Measurements from ENCODE around the gene DKK2.

Gene DKK2

DNA sequence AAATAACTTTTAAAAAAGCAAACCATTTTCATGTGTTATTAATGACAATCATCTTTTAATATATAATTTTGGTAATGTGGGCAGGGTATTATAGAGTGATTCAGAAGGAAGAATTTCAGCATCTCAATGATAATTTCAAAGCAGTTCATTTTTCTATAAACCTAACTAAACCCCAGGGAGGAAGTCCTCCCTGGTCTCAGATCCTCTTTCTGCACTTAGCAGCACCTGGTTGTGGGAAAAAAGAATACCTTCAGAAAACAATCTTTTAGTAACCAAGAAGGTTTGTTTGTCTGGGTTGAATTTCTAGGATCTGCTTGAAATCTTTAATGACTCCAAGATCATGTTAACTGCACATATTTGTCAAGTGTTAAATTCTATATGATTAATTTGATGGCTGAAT lies 29.9 kb downstream of the DKK2 start:
- CTCF ChIA-PET: interaction anchor here (1.1 to 1.8 kb wide), 3 partner anchors 12 to 14 kb away, joined by 3 to 5 read pairs (median 3); no protein-coding TSS in a partner anchor
- TF ChIP-seq, protein P1, sequence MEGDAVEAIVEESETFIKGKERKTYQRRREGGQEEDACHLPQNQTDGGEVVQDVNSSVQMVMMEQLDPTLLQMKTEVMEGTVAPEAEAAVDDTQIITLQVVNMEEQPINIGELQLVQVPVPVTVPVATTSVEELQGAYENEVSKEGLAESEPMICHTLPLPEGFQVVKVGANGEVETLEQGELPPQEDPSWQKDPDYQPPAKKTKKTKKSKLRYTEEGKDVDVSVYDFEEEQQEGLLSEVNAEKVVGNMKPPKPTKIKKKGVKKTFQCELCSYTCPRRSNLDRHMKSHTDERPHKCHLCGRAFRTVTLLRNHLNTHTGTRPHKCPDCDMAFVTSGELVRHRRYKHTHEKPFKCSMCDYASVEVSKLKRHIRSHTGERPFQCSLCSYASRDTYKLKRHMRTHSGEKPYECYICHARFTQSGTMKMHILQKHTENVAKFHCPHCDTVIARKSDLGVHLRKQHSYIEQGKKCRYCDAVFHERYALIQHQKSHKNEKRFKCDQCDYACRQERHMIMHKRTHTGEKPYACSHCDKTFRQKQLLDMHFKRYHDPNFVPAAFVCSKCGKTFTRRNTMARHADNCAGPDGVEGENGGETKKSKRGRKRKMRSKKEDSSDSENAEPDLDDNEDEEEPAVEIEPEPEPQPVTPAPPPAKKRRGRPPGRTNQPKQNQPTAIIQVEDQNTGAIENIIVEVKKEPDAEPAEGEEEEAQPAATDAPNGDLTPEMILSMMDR (IDR thresholded peaks at IDR 0.05; ENCODE audit: control extremely low read depth, extremely low read depth, low read depth, missing control alignments): no peak
- DNase-seq (ENCODE audit: extremely low spot score): peak; percentile 10
- POLR2A ChIA-PET: no interaction called here

DNA sequence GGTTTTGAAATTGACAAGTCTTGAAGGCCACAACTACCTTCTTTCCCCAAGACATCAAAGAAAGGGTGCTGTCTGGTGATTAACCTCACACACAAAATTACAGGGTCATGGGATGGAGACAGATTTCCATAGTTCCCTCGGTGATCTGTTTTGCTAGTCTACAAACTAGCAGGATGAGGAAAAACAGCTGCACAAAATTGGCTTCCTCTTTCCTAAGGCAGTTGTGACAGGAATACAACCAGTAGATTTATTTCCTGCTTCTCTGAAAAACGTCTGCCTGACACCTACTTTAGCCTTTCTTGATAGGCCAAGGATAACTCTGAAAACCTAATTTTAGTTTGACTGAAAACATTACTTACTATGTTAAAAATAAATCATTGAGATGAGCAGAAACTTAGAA lies 39.6 kb downstream of the DKK2 start:
- CTCF ChIA-PET: no interaction called here
- POLR2A ChIA-PET: no interaction called here
- DNase-seq (ENCODE audit: extremely low spot score): no peak
- TF ChIP-seq, protein P1 (IDR thresholded peaks at IDR 0.05; ENCODE audit: control extremely low read depth, extremely low read depth, low read depth, missing control alignments): no peak

DNA sequence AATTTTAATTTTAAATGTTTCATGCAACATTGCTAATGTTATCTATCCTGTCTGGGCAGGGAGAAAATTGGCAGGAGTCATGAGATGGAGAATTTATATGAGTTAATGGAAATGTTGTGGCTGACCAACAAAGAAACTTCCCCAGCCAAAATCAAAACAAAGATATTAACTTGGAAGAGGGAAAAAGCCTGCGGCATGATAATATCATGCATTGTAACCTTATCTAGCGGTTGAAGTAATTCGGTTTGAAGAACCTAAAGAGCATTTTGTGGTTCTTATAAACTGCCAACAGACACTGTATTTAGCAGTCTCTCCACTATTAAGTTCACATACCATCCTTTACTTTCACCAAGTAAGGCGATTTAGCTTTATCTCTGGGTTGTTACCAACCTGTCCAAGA lies 42.3 kb downstream of the DKK2 start:
- CTCF ChIA-PET: interaction anchor here (2.4 kb wide), 1 partner anchor 12 kb away, joined by 5 read pairs; no protein-coding TSS in a partner anchor

DNA sequence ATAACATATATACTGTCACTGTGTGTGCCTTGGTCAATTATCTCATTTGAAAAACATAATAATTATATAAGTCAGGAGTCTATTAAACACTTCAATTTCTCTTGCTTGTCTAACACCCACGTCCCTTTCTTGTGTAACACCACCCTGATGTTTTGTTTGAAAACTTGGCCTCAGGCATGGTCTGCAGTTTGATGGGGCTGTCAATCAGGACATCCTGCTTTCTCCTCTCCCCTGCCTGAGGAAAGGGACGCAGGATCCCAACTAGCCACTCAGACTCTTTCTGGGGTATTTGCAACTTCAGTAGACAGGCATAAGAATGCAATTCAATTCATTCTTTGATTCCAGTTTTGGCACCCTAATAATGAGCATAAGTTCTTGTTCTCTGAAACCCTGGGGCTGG lies 48.8 kb downstream of the DKK2 start:
- TF ChIP-seq, protein P1 (IDR thresholded peaks at IDR 0.05; ENCODE audit: control extremely low read depth, extremely low read depth, low read depth, missing control alignments): no peak
- ChIA-PET CTCF (no interaction called here), POLR2A (no interaction called here)
- DNase-seq (ENCODE audit: extremely low spot score): no peak

More for the DNA sequence above, 42.3 kb downstream of the DKK2 start:
- POLR2A ChIA-PET: no interaction called here
- no peak for DNase-seq (ENCODE audit: extremely low spot score)
- TF ChIP-seq, protein P1 (IDR thresholded peaks at IDR 0.05; ENCODE audit: control extremely low read depth, extremely low read depth, low read depth, missing control alignments): no peak

DNA sequence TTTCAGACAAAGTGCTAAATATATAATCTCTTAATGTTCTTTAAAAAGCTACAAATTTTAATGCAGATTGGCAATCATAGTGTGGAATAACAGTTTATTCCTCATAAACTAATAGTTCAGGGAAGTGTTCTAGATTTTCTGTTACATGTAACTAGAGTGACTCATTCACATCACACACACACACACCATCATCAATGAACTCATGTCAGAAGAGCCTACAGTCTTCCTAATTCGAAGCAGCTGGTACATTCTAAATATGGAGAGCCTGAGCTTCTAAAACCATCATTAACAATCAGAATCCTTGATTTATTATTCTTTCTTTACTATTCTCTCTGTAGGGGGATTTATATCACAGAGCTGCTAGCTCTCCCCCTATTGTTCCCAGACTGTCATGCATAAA lies 49.6 kb downstream of the DKK2 start:
- TF ChIP-seq, protein P1 (IDR thresholded peaks at IDR 0.05; ENCODE audit: control extremely low read depth, extremely low read depth, low read depth, missing control alignments): no peak
- ChIA-PET POLR2A (no interaction called here), CTCF (no interaction called here)
- no peak for DNase-seq (ENCODE audit: extremely low spot score)

DNA sequence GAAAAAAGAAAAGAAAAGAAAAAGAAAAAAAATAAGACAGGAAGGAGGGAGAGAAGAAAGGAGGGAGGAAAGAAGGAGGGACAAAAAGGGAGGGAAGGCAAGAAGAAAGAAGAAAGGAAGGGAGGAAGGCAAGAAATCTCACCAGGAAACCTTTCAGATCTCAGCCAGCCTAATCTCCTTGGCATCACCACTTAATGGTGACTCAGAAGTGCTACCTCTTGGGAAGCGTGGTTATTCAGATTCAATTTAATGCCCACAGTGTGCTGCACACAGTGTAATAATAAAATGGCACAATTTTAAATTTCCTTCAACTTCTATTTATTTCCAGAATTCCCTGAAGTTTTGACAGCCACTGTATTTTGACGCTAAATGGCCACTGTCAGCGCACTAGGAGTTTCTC lies 50.3 kb downstream of the DKK2 start:
- TF ChIP-seq, protein P1 (IDR thresholded peaks at IDR 0.05; ENCODE audit: control extremely low read depth, extremely low read depth, low read depth, missing control alignments): no peak
- no peak for DNase-seq (ENCODE audit: extremely low spot score)
- CTCF ChIA-PET: no interaction called here
- POLR2A ChIA-PET: no interaction called here

DNA sequence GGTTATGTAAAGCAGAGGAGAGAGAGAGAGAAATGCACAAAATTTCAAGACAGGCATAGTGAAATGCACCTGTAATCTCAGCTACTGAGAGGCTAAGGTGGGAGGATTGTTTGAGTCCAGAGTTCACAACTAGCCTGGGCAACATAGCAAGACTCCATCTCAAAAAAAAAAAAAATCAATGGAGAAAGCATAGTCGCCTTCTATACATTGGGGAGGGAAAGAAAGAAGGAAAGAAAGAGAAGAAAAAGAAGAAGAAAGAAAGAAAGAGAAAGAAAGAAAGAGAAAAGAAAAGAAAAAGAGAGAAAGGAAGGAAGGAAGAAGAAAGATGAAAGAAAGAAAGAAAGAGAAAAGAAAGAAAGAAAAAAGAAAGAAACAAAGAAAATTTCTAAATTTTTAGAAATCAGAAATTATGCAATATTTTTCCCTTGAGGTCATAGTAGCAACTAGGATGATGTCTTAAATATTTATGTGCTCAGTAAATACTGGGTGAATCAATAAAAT lies 53.4 kb downstream of the DKK2 start:
- ChIA-PET CTCF (no interaction called here), POLR2A (no interaction called here)
- DNase-seq (ENCODE audit: extremely low spot score): no peak
- TF ChIP-seq, protein P1 (IDR thresholded peaks at IDR 0.05; ENCODE audit: control extremely low read depth, extremely low read depth, low read depth, missing control alignments): no peak
